Keratinocyte (primary cell): ENCODE data around the gene C19orf38. TPM values are rescaled to one million over a fixed set of nuclear protein-coding genes. Genes with fewer than 3 reads are reported as not detected.

ENCODE experiments used
- DNase-seq: peaks from one replicate; pipeline ENCODE4 v3.0.0-alpha.2; 2011; ENCODE audit warnings: low read depth, missing footprints, low spot score
- FAIRE-seq: peaks from 2 replicates; lab custom pipeline; 2011; peaks lifted over from hg19 to GRCh38; lab: Jason Lieb, UNC
- H2AFZ ChIP-seq: 2 replicates; pipeline ENCODE4 v1.6.0; 2012; ENCODE audit warnings: low read length, control low read depth, inconsistent platforms; ENCODE audit not compliant: control insufficient read depth
- H3K27ac ChIP-seq: 2 replicates; pipeline ENCODE4 v1.5.1; 2011; ENCODE audit warnings: low read length; ENCODE audit not compliant: control insufficient read depth, insufficient read depth
- H3K27me3 ChIP-seq: 3 replicates; pipeline ENCODE4 v1.6.0; 2011; ENCODE audit warnings: low read length; ENCODE audit not compliant: control insufficient read depth, insufficient read depth; ENCODE audit errors: extremely low read depth
- H3K36me3 ChIP-seq, 2 experiments: 2 replicates in 1 of 2; 3 replicates in 1 of 2; pipeline ENCODE4 v1.5.1; 2011; ENCODE audit warnings: low read length in 2 of 2, mild to moderate bottlenecking in 1 of 2; ENCODE audit not compliant: control insufficient read depth in 2 of 2, insufficient read depth in 2 of 2; ENCODE audit errors: extremely low read depth in 1 of 2
- H3K4me1 ChIP-seq: 3 replicates; pipeline ENCODE4 v1.5.1; 2011; ENCODE audit warnings: low read length; ENCODE audit not compliant: control insufficient read depth, insufficient read depth; ENCODE audit errors: extremely low read depth
- H3K4me2 ChIP-seq: 3 replicates; pipeline ENCODE4 v1.6.0; 2011; ENCODE audit warnings: low read depth, low read length; ENCODE audit not compliant: control insufficient read depth, insufficient read depth; ENCODE audit errors: extremely low read depth
- H3K4me3 ChIP-seq, 3 experiments: fragments of 200-600 bp in 1 of 3; sonication (generic) in 1 of 3; 2 replicates in 2 of 3; 3 replicates in 1 of 3; pipeline ENCODE4 v1.5.1; 2011 to 2016; ENCODE audit warnings: low read length in 3 of 3, mild to moderate bottlenecking in 3 of 3, control low read depth in 2 of 3, inconsistent platforms in 1 of 3, low read depth in 1 of 3, mixed read lengths in 1 of 3, mixed run types in 1 of 3, moderate library complexity in 1 of 3; ENCODE audit not compliant: control insufficient read depth in 2 of 3, insufficient read depth in 2 of 3; ENCODE audit errors: extremely low read depth in 1 of 3
- H3K79me2 ChIP-seq: 2 replicates; pipeline ENCODE4 v1.6.0; 2012; ENCODE audit warnings: low read length; ENCODE audit not compliant: control insufficient read depth, insufficient read depth
- H3K9ac ChIP-seq: 3 replicates; pipeline ENCODE4 v1.6.0; 2011; ENCODE audit warnings: low read length; ENCODE audit not compliant: control insufficient read depth, insufficient read depth; ENCODE audit errors: extremely low read depth
- H3K9me1 ChIP-seq: 3 replicates; pipeline ENCODE4 v1.6.0; 2011; ENCODE audit warnings: low read length; ENCODE audit not compliant: control insufficient read depth, insufficient read depth; ENCODE audit errors: extremely low read depth
- H3K9me3 ChIP-seq: 2 replicates; pipeline ENCODE4 v1.5.1; 2012; ENCODE audit warnings: low read depth, low read length; ENCODE audit not compliant: control insufficient read depth
- H4K20me1 ChIP-seq: 3 replicates; pipeline ENCODE4 v1.6.0; 2011; ENCODE audit warnings: low read length; ENCODE audit not compliant: control insufficient read depth, insufficient read depth; ENCODE audit errors: extremely low read depth
- CTCF ChIP-seq, 3 experiments: IDR thresholded peaks in 1 of 3; conservative IDR thresholded peaks in 1 of 3; optimal IDR thresholded peaks in 1 of 3; 2 replicates in 2 of 3; 3 replicates in 1 of 3; pipeline versions ENCODE3 to v1.5.1; 2011; ENCODE audit warnings: low read length in 3 of 3, mild to moderate bottlenecking in 3 of 3, moderate library complexity in 2 of 3, control low read depth in 1 of 3, inconsistent platforms in 1 of 3; ENCODE audit not compliant: insufficient read depth in 2 of 3; ENCODE audit errors: extremely low read depth in 1 of 3
- EZH2 ChIP-seq: IDR thresholded peaks from one replicate; pipeline ENCODE4 v1.6.1; 2012; ENCODE audit warnings: inconsistent platforms, mild to moderate bottlenecking, low read length, moderate library complexity
- dilution Hi-C: fragments of 300-500 bp; cut with MboI; formaldehyde crosslinking; loops from one replicate; pipeline ENCODE4 v1.7.0; 2020; ENCODE audit warnings: low sequenced_read_pairs; ENCODE audit not compliant: extremely low pct_ligation_motif_present
- polyA plus RNA-seq, 5 experiments: library from polyadenylated mRNA; depleted of rRNA in 3 of 5; stranded (reverse) in 3 of 5; stranded (forward) in 1 of 5; unstranded in 1 of 5; fragments of >200 nt; gene quantifications; 1 replicate in 1 of 5; 2 replicates in 3 of 5; 3 replicates in 1 of 5; pipeline versions ENCODE4 v1.2.1 to v1.2.3, GENCODE V29; 2011 to 2012; ENCODE audit warnings: missing spikeins in 2 of 5, low read depth in 1 of 5, low replicate concordance in 1 of 5

C19orf38 gene
- polyA plus RNA-seq, 1 donor (not counting 4 experiments of a cell fraction or from before 2014, with no cell fraction given) = 0.14 TPM

GRCh38 chr19:10850631-10851030, 2.4 kb downstream of the C19orf38 start:
- no peaks in the 10 kb centered on the region for H4K20me1 ChIP-seq
- no peak overlapping the region for H3K27ac ChIP-seq
- no peak overlapping the region for H2AFZ ChIP-seq
- no peaks in the 10 kb centered on the region for H3K79me2 ChIP-seq
- no peaks in the 10 kb centered on the region for H3K9me3 ChIP-seq
- no peak overlapping the region for H3K9ac ChIP-seq
- dilution Hi-C loops = no loop called here
- no peak for FAIRE-seq
- TF ChIP-seq CTCF (optimal IDR thresholded peaks at IDR 0.05 in 1 of 3, IDR thresholded peaks at IDR 0.05 in 1 of 3, conservative IDR thresholded peaks at IDR 0.05 in 1 of 3; ENCODE audit: extremely low read depth in 1 of 3, insufficient read depth in 2 of 3, low read length in 3 of 3) (no peak), EZH2 (no peak)
- no peaks in the 10 kb centered on the region for H3K27me3 ChIP-seq
- DNase-seq = no peak
- no peak overlapping the region for H3K4me3 ChIP-seq
- H3K4me1 ChIP-seq = no peaks in the 10 kb centered on the region
- no peaks in the 10 kb centered on the region for H3K36me3 ChIP-seq
- H3K9me1 ChIP-seq = no peaks in the 10 kb centered on the region
- no peak overlapping the region for H3K4me2 ChIP-seq

GRCh38 chr19:10852098-10852800, 4.0 kb downstream of the C19orf38 start:
- no peak for FAIRE-seq
- no peaks in the 10 kb centered on the region for H3K9me1 ChIP-seq
- no peak overlapping the region for H3K4me2 ChIP-seq
- H3K9me3 ChIP-seq = no peaks in the 10 kb centered on the region
- no peaks in the 10 kb centered on the region for H3K36me3 ChIP-seq
- H3K79me2 ChIP-seq = no peaks in the 10 kb centered on the region
- H3K4me1 ChIP-seq = no peaks in the 10 kb centered on the region
- no peak overlapping the region for H3K27ac ChIP-seq
- dilution Hi-C loops = no loop called here
- no peaks in the 10 kb centered on the region for H3K27me3 ChIP-seq
- DNase-seq = no peak
- no peak overlapping the region for H3K9ac ChIP-seq
- H2AFZ ChIP-seq = no peak overlapping the region
- H4K20me1 ChIP-seq = no peaks in the 10 kb centered on the region
- TF ChIP-seq EZH2 (no peak), CTCF (optimal IDR thresholded peaks at IDR 0.05 in 1 of 3, IDR thresholded peaks at IDR 0.05 in 1 of 3, conservative IDR thresholded peaks at IDR 0.05 in 1 of 3; ENCODE audit: extremely low read depth in 1 of 3, insufficient read depth in 2 of 3, low read length in 3 of 3) (no peak)
- H3K4me3 ChIP-seq = no peak overlapping the region
